ENCODE results near the gene NSD2. TPM values are rescaled to one million over a fixed set of nuclear protein-coding genes. Genes with fewer than 3 reads are reported as not detected.

The NSD2 gene
- total and polyA plus RNA-seq, 7 donors: 7.2 to 57.9 (median 36.0) TPM

GRCh38 chr4:1985780-1986577, 114.8 kb downstream of the NSD2 start:
- Histone ChIP-seq H3K27ac (no peak overlapping the region), H3K4me3 (no peak overlapping the region), H3K27me3 (no peaks in the 10 kb centered on the region), H3K36me3 (peaks cover 54 to 100% (median 73%) of the 10 kb centered on the region in 4 donors), H3K4me1 (no peaks in the 10 kb centered on the region), H3K9me3 (no peaks in the 10 kb centered on the region)
- WGBS, 2 donors: 94% methylated on average over 54 of the region's 54 CpGs
- TF ChIP-seq EP300 (IDR thresholded peaks at IDR 0.05) (no peak), POLR2AphosphoS5 (IDR thresholded peaks at IDR 0.05) (no peak), CTCF (IDR thresholded peaks at IDR 0.05) (no peak), POLR2A (IDR thresholded peaks at IDR 0.05) (no peak)
- intact Hi-C loops (cut with DNase I): no loop called here
- DNase-seq: no peak

DNA sequence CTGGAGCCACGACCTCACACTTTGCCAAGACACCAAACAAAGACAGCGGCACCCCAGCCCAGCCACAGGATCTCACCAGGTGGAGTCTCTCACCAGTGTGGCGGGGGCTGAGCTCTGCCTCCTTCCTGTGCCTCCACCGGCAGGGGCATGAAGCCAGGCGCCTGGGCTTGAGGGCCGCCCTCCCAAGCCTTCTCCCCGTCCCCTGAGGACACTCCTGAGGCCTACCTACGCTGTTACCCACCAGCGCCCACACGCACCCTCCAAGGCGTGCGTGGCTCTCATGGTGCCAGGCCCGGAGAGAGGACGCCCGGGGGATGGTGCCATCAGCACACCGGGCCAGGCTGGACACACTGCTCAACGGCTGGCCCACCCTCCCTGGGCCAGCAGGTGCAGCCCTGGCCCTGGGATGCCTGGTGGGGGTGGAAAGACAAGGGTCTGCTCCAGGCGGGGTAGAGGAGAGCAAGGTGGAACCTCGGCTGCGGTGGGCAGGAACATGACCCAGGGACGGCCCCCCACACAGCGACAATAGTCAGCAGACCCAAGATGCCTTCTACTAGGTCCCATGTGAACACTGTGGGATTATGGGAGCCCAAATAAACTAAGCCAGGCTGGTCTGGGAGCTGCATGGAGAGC, 115.5 kb downstream of the NSD2 start:
- Histone ChIP-seq H3K4me1 (no peaks in the 10 kb centered on the region), H3K27me3 (no peaks in the 10 kb centered on the region), H3K36me3 (peaks cover 54 to 100% (median 73%) of the 10 kb centered on the region in 4 donors), H3K27ac (no peak overlapping the region), H3K4me3 (no peak overlapping the region), H3K9me3 (no peaks in the 10 kb centered on the region)
- intact Hi-C loops (cut with DNase I): no loop called here
- TF ChIP-seq POLR2AphosphoS5 (IDR thresholded peaks at IDR 0.05) (no peak), EP300 (IDR thresholded peaks at IDR 0.05) (no peak), POLR2A (IDR thresholded peaks at IDR 0.05) (no peak), CTCF (IDR thresholded peaks at IDR 0.05) (no peak)
- DNase-seq: no peak
- 91% methylated on average over 22 of the region's 22 CpGs for WGBS, 2 donors

DNA sequence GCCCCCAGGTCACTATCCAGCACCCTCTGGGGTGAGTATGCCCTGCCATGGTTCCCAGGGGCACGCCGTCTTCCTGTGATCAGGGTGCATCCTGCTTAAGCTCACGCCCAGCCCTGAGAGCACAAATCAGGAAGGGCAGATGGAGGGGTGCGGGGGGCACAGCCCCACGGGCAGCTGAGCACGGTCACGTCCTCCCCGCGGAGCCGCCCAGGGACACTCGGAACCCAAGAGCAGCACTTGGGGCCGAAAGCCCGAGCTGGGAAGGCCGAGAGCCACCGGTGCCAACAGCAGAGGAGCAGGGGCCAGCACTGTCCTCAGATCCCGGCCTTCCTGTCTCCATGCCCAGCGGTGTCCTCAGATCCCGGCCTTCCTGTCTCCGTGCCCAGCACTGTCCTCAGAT, 116.1 kb downstream of the NSD2 start:
- WGBS, 2 donors: 88 to 94% methylated on average over 19 of the region's 19 CpGs
- no peak for TF ChIP-seq EP300 (IDR thresholded peaks at IDR 0.05)
- no peak for TF ChIP-seq CTCF (IDR thresholded peaks at IDR 0.05)
- TF ChIP-seq POLR2A (IDR thresholded peaks at IDR 0.05): no peak
- TF ChIP-seq POLR2AphosphoS5 (IDR thresholded peaks at IDR 0.05): no peak
- DNase-seq: no peak
- peaks cover 0 to 2% (median 0%) of the 10 kb centered on the region in 4 donors for H3K4me1 ChIP-seq
- intact Hi-C loops (cut with DNase I): no loop called here
- H3K27me3 ChIP-seq: no peaks in the 10 kb centered on the region
- no peaks in the 10 kb centered on the region for H3K9me3 ChIP-seq
- peaks cover 53 to 94% (median 71%) of the 10 kb centered on the region in 4 donors for H3K36me3 ChIP-seq
- H3K4me3 ChIP-seq: no peak overlapping the region
- H3K27ac ChIP-seq: no peak overlapping the region

DNA sequence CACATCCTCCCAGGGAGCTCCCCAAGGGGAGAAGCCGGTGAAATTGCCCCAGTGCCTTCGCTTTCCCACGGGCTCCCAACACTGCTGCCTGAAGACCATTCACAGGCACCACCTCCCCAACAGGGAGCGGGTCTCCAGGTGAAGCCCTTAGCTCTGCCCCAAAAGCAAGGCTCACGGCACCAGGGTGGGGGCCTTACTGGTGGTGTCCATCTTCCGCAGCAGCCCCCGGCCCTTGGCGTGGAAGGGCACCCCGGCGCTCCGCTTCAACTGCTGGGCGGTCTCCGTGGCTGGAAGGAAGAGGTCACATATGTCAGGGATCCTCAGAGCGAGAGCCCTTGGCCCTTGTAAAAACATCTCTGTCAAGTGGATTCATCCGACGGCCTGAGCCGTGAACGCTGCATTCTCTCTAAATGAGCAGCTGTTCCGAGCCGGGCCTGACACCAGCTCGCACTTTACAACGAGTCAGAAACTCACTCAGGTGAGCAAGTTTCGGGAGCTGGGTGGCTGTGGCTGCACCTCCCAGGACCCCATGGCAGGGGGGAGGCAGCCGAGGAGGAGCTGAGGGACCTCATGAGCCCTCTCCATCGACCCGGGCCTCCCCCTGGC, 116.6 kb downstream of the NSD2 start:
- H3K4me3 ChIP-seq: no peak overlapping the region
- no peaks in the 10 kb centered on the region for H3K9me3 ChIP-seq
- intact Hi-C loops (cut with DNase I): no loop called here
- no peak for DNase-seq
- no peaks in the 10 kb centered on the region for H3K27me3 ChIP-seq
- 94 to 95% methylated on average over 26 of the region's 26 CpGs for WGBS, 2 donors
- H3K4me1 ChIP-seq: peaks cover 0 to 4% (median 0%) of the 10 kb centered on the region in 4 donors
- H3K27ac ChIP-seq: no peak overlapping the region
- H3K36me3 ChIP-seq: peaks cover 48 to 88% (median 66%) of the 10 kb centered on the region in 4 donors
- TF ChIP-seq POLR2A (IDR thresholded peaks at IDR 0.05) (no peak), POLR2AphosphoS5 (IDR thresholded peaks at IDR 0.05) (no peak), CTCF (IDR thresholded peaks at IDR 0.05) (no peak)

Data from sigmoid colon (tissue), 7 donors.